Astrocyte of the cerebellum (primary cell): Measurements from ENCODE around the gene ASIC2.

Source experiments
- DNase-seq: peaks from one replicate; pipeline ENCODE4 v3.0.0-alpha.2; 2011; ENCODE audit warnings: low read depth
- H3K4me3 ChIP-seq: 2 replicates; pipeline ENCODE4 v1.5.1; 2011; ENCODE audit warnings: mild to moderate bottlenecking, low read depth, low read length, moderate library complexity
- CTCF ChIP-seq: IDR thresholded peaks from 2 replicates; pipeline ENCODE4 v1.5.1; 2012; ENCODE audit warnings: low read length, low read depth, moderate library complexity, mild to moderate bottlenecking; ENCODE audit errors: missing control alignments
- in situ Hi-C: cut with HindIII; loops from 2 replicates; pipeline ENCODE4 v1.10.0; 2017; ENCODE audit warnings: low sequenced_read_pairs

Gene ASIC2

GRCh38 chr17:33023790-33024189, 269.3 kb downstream of the ASIC2 start:
- no peak overlapping the region for H3K4me3 ChIP-seq
- in situ Hi-C loops, result no loop called here
- TF ChIP-seq CTCF, result no peak
- no peak for DNase-seq

- DNase-seq, result no peak
Observed at GRCh38 chr17:33021731-33022408, 271.2 kb downstream of the ASIC2 start.

GRCh38 chr17:33019161-33019890, 273.8 kb downstream of the ASIC2 start:
- DNase-seq, result no peak
- in situ Hi-C loops, result loop anchor here (10.0 kb wide), 1 partner anchor 275 kb away; the partner anchor contains the start of gene ASIC2
- no peak overlapping the region for H3K4me3 ChIP-seq
- no peak for TF ChIP-seq CTCF

More at GRCh38 chr17:33021731-33022408, 271.2 kb downstream of the ASIC2 start:
- no peak overlapping the region for H3K4me3 ChIP-seq
- in situ Hi-C loops, result no loop called here
- no peak for TF ChIP-seq CTCF

GRCh38 chr17:33017366-33017765, 275.7 kb downstream of the ASIC2 start:
- in situ Hi-C loops, result loop anchor here (10.0 kb wide), 1 partner anchor 277 kb away; the partner anchor contains the start of gene ASIC2
- DNase-seq, result no peak
- no peak for TF ChIP-seq CTCF
- H3K4me3 ChIP-seq, result no peak overlapping the region

GRCh38 chr17:33016920-33017319, 276.2 kb downstream of the ASIC2 start:
- no peak overlapping the region for H3K4me3 ChIP-seq
- no peak for DNase-seq
- in situ Hi-C loops, result loop anchor here (10.0 kb wide), 1 partner anchor 278 kb away; the partner anchor contains the start of gene ASIC2
- TF ChIP-seq CTCF, result no peak

GRCh38 chr17:33015716-33016346, 277.3 kb downstream of the ASIC2 start:
- in situ Hi-C loops, result loop anchor here (10.0 kb wide), 1 partner anchor 279 kb away; the partner anchor contains the start of gene ASIC2
- DNase-seq, result no peak
- H3K4me3 ChIP-seq, result no peak overlapping the region
- no peak for TF ChIP-seq CTCF
